MCF 10A (cell line): Measurements from ENCODE around the gene CYTH1. TPM values are rescaled to one million over a fixed set of nuclear protein-coding genes. Genes with fewer than 3 reads are reported as not detected.

Source experiments
- BruUV-seq: library from RNA; stranded (reverse); fragments of 400-500 nt; replicated peaks from 2 replicates; lab custom pipeline; 2021; lab: Mats Ljungman, UMichigan
- CTCF ChIA-PET: fragments of 300-600 bp; sonication (Branson Sonifier 250); formaldehyde crosslinking; extraction: SDS; loops from one replicate; lab custom pipeline; 2021; ENCODE audit warnings: antibody characterized with exemption, inconsistent platforms; lab: Yijun Ruan, JAX
- POLR2A ChIA-PET: fragments of 300-600, 350-650 bp; sonication (Branson Sonifier 250); formaldehyde crosslinking; extraction: SDS; loops from one replicate; lab custom pipeline; 2020; ENCODE audit warnings: antibody characterized with exemption, inconsistent platforms; lab: Yijun Ruan, JAX
- DNase-seq: peaks from one replicate; pipeline ENCODE4 v3.0.0-alpha.2; 2018; ENCODE audit not compliant: unreplicated experiment
- H3K27ac Mint-ChIP-seq: one replicate; pipeline ENCODE4 v1.8.0; 2022; ENCODE audit warnings: mild to moderate bottlenecking, low read depth, mixed read lengths; ENCODE audit not compliant: unreplicated experiment
- H3K27me3 Mint-ChIP-seq: one replicate; pipeline ENCODE4 v1.8.0; 2022; ENCODE audit warnings: mixed read lengths; ENCODE audit not compliant: insufficient read depth, unreplicated experiment
- H3K36me3 Mint-ChIP-seq: one replicate; pipeline ENCODE4 v1.8.0; 2022; ENCODE audit warnings: mild to moderate bottlenecking, moderate library complexity, mixed read lengths; ENCODE audit not compliant: insufficient read depth, unreplicated experiment
- H3K4me1 Mint-ChIP-seq: one replicate; pipeline ENCODE4 v1.8.0; 2022; ENCODE audit warnings: mixed read lengths; ENCODE audit not compliant: insufficient read depth, unreplicated experiment
- H3K4me3 Mint-ChIP-seq: one replicate; pipeline ENCODE4 v1.8.0; 2022; ENCODE audit warnings: mild to moderate bottlenecking, moderate library complexity, mixed read lengths; ENCODE audit not compliant: unreplicated experiment
- H3K9me3 Mint-ChIP-seq: one replicate; pipeline ENCODE4 v1.8.0; 2022; ENCODE audit warnings: mixed read lengths; ENCODE audit not compliant: unreplicated experiment
- CTCF ChIP-seq: fragments of 200-600 bp; IDR thresholded peaks from one replicate; pipeline ENCODE4 v1.8.0; 2022; ENCODE audit warnings: antibody characterized with exemption, mild to moderate bottlenecking; ENCODE audit not compliant: unreplicated experiment
- intact Hi-C: fragments of 100-400 bp; cut with micrococcal nuclease; formaldehyde crosslinking; loops from 2 replicates; pipeline ENCODE4 v1.14.1; 2022
- total RNA-seq: library from RNA; stranded (reverse); gene quantifications from 2 replicates; pipeline ENCODE4 v1.2.3, GENCODE V29; 2022

Gene CYTH1
- total RNA-seq, 1 experiment from 2014 or later, result 38.5 TPM

GRCh38 chr17:78679495-78680395, 102.3 kb downstream of the CYTH1 start:
- CTCF ChIA-PET, result interaction anchor here (0.5 to 1.5 kb wide), 7 partner anchors 29 to 1970 kb away, joined by 3 to 6 read pairs (median 4); no protein-coding TSS in a partner anchor
- H3K36me3 Mint-ChIP-seq, result peaks cover 45% of the 10 kb centered on the region
- no TSS peak for BruUV-seq
- POLR2A ChIA-PET, result interaction anchor here (0.7 to 1.4 kb wide), 10 partner anchors 9 to 183 kb away, joined by 3 to 6 read pairs (median 4); no protein-coding TSS in a partner anchor
- TF ChIP-seq CTCF, result no peak
- intact Hi-C loops, result no loop called here
- H3K9me3 Mint-ChIP-seq, result no peaks in the 10 kb centered on the region
- DNase-seq, result peak; percentile 23
- H3K4me3 Mint-ChIP-seq, result peak overlapping the region; percentile 67
- H3K27me3 Mint-ChIP-seq, result no peaks in the 10 kb centered on the region
- H3K27ac Mint-ChIP-seq, result peak overlapping the region; percentile 90
- H3K4me1 Mint-ChIP-seq, result peaks cover 43% of the 10 kb centered on the region

- H3K36me3 Mint-ChIP-seq, result peaks cover 48% of the 10 kb centered on the region
- POLR2A ChIA-PET, result interaction anchor here (0.5 kb wide), 1 partner anchor 118 kb away, joined by 3 read pairs; no protein-coding TSS in a partner anchor
- H3K9me3 Mint-ChIP-seq, result no peaks in the 10 kb centered on the region
- intact Hi-C loops, result no loop called here
- peaks cover 43% of the 10 kb centered on the region for H3K4me1 Mint-ChIP-seq
- peak overlapping the region; percentile 90 for H3K27ac Mint-ChIP-seq
- BruUV-seq, result no TSS peak
- no peak overlapping the region for H3K4me3 Mint-ChIP-seq
- no peak for TF ChIP-seq CTCF
- CTCF ChIA-PET, result interaction anchor here (0.9 kb wide), 1 partner anchor 186 kb away, joined by 3 read pairs; no protein-coding TSS in a partner anchor
- no peak for DNase-seq
- H3K27me3 Mint-ChIP-seq, result no peaks in the 10 kb centered on the region
Observed at GRCh38 chr17:78678711-78679110, 103.4 kb downstream of the CYTH1 start.

- DNase-seq, result no peak
- Mint-ChIP-seq H3K9me3 (no peaks in the 10 kb centered on the region), H3K4me1 (peaks cover 43% of the 10 kb centered on the region), H3K27ac (no peak overlapping the region), H3K27me3 (no peaks in the 10 kb centered on the region), H3K4me3 (no peak overlapping the region), H3K36me3 (peaks cover 53% of the 10 kb centered on the region)
- no peak for TF ChIP-seq CTCF
- ChIA-PET POLR2A (no interaction called here), CTCF (interaction anchor here (0.9 kb wide), 1 partner anchor 187 kb away, joined by 3 read pairs; no protein-coding TSS in a partner anchor)
- no TSS peak for BruUV-seq
- intact Hi-C loops, result no loop called here
Observed at GRCh38 chr17:78678222-78678557, 103.9 kb downstream of the CYTH1 start.
